GM21737 (cell line): ENCODE data around the gene FBXO31.

Experiments
- ATAC-seq: cut with Tn5 transposase; IDR thresholded peaks from one replicate; pipeline ENCODE4 v1.9.1; 2021; ENCODE audit warnings: mild to moderate bottlenecking, moderate library complexity; ENCODE audit not compliant: unreplicated experiment

FBXO31 gene

DNA sequence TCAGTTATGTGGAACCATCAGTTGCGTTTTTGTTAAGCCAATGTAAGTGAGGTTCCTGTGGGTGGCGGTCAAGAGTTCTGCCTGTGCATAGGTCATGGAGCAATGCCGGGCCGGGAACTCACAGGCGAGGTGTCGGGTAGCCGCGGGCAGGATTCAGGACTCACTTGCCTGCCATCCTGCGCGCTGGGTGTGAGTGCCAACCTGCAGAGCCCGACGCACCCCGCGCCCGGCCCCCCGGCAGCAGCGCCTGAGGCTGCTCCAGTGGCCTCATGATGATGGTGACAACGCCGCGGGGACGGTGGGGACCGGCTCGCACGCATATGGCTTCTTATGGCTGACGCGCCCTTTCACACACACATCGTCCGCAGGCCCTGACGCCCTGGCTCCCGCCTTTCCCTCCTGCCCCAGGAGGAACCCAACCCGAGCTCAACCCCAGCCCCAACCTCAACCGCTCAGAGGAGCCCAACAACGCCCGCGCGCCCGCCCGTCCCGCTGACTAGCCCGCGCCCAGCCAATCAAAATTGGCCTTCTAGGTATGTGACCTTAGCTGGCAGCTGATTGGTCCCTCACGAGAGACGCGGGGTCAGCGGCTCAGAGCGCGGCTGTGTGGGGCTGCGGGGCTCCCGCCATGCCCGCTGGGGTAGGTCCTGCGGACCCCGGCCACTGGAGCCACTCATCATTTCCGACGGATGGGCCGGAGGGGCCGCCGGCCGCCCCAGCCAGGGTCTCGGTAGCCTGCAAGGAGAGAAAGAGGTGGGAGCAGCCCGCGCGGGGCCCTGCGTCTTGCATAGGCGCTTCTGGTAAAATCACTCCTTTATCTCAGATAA lies 66.4 kb downstream of the FBXO31 start, which contains the start of gene C16orf95:
TSS of gene C16orf95 (minus strand) at position 470 of the 827 bp plus-strand sequence. CDS start at position 320, 150 bp downstream.
- peak; percentile 89 for ATAC-seq

DNA sequence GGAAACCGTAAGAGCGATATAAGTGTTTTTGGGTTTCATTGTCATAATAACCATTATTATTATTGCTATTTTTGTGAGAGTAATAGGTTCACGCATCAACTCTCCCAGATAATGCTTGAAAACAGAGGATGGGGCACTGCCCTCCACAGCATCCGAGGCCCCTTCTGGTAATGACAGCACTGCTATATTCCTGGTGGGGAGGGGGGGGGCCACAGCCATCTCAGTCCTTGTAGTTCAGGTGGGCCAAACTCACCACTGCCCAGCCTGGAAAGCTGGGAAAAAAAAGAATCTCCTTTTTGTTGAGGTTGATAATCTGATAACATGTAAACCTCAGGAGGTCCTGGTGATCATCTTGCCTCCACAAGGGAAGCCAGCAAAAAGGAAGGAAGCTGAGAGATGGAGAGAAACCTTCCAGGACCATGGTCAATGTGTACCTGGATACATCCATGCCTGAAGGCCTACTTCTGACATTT lies 67.1 kb downstream of the FBXO31 start:
- ATAC-seq = no peak

- no peak for ATAC-seq
Measured at GRCh38 chr16:87314990-87315420, 68.6 kb downstream of the FBXO31 start.

DNA sequence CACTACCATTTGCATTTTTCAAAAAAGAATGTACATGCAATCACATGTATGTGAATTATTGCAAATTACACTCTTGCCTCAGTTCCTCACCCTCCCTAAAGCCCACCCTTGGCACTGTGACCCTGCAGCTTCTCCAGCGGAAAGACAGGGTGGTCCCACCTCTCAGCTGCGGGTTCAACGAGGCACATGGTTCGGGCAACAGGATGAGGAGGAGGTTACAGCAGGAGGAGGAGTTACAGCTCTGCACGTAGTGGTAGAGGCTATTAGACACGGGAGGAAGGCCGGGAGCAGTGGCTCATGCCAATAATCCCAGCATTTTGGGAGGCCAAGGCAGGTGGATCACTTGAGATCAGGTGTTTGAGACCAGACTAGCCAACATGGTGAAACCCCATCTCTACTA lies 71.6 kb downstream of the FBXO31 start:
- ATAC-seq = no peak

DNA sequence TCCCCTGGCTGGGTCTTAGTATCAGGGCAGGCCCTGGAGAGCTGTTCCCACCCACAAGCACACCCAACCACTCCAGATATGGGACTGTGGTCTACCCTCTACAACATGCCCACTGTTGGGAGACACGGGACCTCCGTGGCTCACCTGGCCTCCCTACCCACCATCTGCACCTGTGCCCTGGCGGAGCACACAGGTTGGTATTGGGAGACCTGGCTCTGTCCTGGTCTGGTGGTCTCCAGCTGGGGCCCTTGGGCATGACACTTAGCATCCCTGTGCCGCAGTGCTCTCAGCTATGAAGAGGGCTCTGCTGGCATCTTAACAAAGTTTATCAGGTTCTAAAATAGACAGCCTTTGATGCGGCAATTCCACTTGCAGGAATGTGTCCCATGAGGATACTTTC lies 72.2 kb downstream of the FBXO31 start:
- ATAC-seq = no peak

GRCh38 chr16:87310610-87311009 lies 73.0 kb downstream of the FBXO31 start:
- ATAC-seq = no peak

- ATAC-seq = no peak
Measured at GRCh38 chr16:87309620-87310525, 73.7 kb downstream of the FBXO31 start.

- no peak for ATAC-seq
Measured at GRCh38 chr16:87308826-87309225, 74.8 kb downstream of the FBXO31 start.

- no peak for ATAC-seq
Measured at GRCh38 chr16:87306516-87306915, 77.1 kb downstream of the FBXO31 start.

DNA sequence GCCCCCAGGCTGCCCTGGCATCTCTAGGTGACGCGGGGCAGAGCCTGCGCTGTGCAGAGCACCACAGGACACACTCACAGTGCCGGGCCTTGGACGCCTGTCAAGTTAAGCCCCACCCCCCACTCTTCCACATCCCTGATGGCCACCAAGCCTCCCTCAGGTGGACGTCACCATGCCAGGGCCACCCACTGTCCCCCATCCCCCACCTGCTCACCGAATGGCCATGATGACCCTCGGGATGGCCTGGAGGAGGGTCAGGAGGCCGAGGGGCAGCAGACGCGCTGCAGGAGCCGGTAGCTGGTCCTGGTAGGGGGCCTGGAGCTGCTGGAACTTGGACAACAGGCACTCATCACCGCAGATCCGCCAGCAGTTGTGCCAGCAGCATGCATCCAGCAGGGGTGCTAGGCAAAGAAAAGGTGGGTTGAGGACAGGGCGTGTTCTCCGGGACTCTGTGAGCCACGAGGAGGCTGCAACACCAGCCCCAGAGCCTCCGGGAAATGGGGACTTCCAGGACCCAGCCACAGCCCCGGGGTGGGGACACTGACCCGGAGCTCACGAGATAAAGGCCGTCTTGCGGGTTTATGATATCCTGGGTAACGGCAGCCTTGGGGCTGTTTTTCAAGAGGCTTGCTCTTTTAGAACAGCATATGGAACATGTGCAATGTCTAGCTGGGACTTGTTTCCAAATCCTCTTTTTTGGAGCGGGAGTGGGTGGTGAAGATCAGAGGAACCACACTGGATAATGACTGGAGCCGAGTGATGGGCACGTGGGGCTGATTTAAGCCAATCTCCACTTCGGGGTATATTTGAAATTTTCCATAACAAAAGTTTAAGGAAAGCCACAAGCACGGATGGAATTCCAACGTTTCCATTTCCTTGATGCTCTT lies 77.8 kb downstream of the FBXO31 start:
- ATAC-seq = no peak

- ATAC-seq = no peak
Measured at GRCh38 chr16:87304951-87305350, 78.6 kb downstream of the FBXO31 start.

- no peak for ATAC-seq
Measured at GRCh38 chr16:87303962-87304521, 79.5 kb downstream of the FBXO31 start.

GRCh38 chr16:87303431-87303930 lies 80.1 kb downstream of the FBXO31 start:
- ATAC-seq = no peak

DNA sequence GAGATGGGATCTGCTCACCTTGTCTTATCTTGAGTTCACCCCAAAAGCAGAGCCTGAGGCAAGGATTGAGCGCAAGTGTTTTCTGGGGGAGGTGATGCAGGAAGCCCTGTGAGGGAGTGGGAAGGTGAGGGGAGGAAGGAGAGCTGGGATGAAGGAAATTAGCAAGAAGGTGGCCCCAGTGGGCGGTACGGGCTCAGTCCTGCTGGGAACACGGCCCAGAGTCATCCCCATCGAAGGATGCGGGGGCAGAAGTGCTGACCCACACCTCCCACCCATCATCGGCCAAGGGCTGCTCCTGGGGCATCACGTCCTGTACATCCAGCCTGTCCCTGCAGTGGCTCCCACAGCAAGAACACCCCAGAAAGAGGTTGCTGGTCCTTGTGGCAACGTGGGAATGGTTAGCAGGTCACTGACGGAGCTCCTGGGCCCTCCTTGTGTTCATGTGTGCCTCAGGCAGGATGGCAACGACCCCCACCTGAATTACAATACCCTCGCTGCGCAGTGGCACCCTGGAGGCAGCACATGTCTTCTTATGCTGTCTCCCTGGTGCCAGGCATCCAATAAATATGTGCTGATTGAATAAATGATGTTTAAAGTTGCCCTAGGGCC lies 84.6 kb downstream of the FBXO31 start:
- ATAC-seq = no peak

- ATAC-seq = no peak
Measured at GRCh38 chr16:87297918-87298631, 85.5 kb downstream of the FBXO31 start.

- ATAC-seq = no peak
Measured at GRCh38 chr16:87297407-87297806, 86.2 kb downstream of the FBXO31 start.

GRCh38 chr16:87295661-87296531 lies 87.7 kb downstream of the FBXO31 start:
- no peak for ATAC-seq

GRCh38 chr16:87295259-87295658 lies 88.3 kb downstream of the FBXO31 start:
- ATAC-seq = no peak
